ENCODE data around the gene ZNF80.

DNA sequence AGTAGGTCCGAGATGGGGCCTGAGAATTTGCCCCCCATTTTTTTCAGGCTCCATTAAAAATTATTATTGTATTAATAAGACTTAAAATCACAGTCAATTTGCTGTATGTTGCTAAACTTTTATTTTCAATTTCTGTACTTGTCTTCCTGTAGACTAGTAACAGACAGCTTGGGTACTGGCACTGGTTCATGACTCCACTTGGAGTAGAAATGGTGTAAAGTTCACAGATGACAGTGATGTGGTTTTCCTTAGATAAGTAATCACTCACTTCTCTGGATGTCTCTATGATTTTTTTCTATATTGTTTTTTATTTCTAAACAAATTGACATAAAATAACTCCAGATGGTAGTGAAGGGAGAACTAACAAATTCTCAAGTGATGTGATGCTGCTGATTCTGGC, 15.6 kb upstream of the ZNF80 start:
- TF ChIP-seq POLR2AphosphoS5 (IDR thresholded peaks at IDR 0.05) (no peak), POLR2A (IDR thresholded peaks at IDR 0.05) (no peak)
- TF ChIP-seq, protein P1, sequence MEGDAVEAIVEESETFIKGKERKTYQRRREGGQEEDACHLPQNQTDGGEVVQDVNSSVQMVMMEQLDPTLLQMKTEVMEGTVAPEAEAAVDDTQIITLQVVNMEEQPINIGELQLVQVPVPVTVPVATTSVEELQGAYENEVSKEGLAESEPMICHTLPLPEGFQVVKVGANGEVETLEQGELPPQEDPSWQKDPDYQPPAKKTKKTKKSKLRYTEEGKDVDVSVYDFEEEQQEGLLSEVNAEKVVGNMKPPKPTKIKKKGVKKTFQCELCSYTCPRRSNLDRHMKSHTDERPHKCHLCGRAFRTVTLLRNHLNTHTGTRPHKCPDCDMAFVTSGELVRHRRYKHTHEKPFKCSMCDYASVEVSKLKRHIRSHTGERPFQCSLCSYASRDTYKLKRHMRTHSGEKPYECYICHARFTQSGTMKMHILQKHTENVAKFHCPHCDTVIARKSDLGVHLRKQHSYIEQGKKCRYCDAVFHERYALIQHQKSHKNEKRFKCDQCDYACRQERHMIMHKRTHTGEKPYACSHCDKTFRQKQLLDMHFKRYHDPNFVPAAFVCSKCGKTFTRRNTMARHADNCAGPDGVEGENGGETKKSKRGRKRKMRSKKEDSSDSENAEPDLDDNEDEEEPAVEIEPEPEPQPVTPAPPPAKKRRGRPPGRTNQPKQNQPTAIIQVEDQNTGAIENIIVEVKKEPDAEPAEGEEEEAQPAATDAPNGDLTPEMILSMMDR (IDR thresholded peaks at IDR 0.05) = no peak

All from suprapubic skin (tissue), 4 donors.